ENCODE measurements around the gene HNRNPD.

The HNRNPD gene

DNA sequence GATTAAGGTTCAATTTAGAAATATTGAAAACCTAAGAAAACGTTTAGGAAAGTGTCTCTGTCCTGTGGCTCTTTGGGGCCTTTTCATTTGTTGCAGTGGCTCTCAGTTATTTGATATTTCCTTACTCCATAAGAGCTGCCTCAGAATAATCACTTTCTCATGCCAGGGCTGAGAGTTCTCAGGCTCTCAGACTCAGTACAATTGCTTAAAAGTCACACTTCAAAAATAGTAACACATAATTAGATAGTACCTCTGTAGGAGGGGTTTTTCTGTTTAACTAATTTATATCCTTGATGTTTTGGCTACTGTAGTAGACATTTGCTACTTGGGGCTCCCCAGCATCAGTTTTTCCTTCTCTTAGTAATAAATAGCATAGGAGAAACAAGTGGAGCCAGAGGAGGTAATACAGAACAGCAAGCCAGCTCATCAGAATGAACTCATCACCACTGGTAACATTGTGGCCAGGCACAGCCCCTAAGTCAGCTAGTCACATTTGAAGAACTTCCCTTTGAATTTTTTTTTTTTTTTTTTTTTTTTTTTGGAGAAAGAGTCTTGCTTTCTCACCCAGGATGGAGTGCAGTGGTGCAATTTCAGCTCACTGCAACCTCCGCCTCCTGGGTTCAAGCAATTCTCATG is 8.0 kb upstream of the HNRNPD start:
- Histone ChIP-seq H3K79me1 (replicated peaks; ENCODE audit: low read length, poor library complexity, severe bottlenecking) (peaks cover 21% of the 10 kb centered on the region), H3K23ac (ENCODE audit: low read length in 2 of 2) (no peak overlapping the region), H2BK12ac (ENCODE audit: low read length in 2 of 2) (no peak overlapping the region), H2AFZ (ENCODE audit: low read depth, low read length) (no peak overlapping the region), H4K8ac (ENCODE audit: low read length) (no peak overlapping the region), H4K91ac (ENCODE audit: low read length) (no peak overlapping the region), H3K4me3 (ENCODE audit: insufficient read depth in 1 of 2, low read depth in 1 of 2, low read length in 2 of 2) (no peak overlapping the region), H3K4me1 (ENCODE audit: control insufficient read depth, insufficient read depth, low read depth, low read length) (peaks cover 3% of the 10 kb centered on the region), H3K27me3 (ENCODE audit: control insufficient read depth in 1 of 2, insufficient read depth in 1 of 2, low read length in 2 of 2) (no peaks in the 10 kb centered on the region), H3K4ac (ENCODE audit: low read depth in 1 of 2, low read length in 2 of 2) (no peak overlapping the region), H3K14ac (ENCODE audit: low read length in 2 of 2) (no peak overlapping the region), H3K18ac (ENCODE audit: low read depth in 1 of 2, low read length in 2 of 2) (no peak overlapping the region), H2AK5ac (ENCODE audit: low read length, severe bottlenecking) (no peak overlapping the region), H3K27ac (ENCODE audit: low read length, poor library complexity, severe bottlenecking) (no peak overlapping the region), H2BK5ac (ENCODE audit: low read depth, low read length, poor library complexity, severe bottlenecking) (no peak overlapping the region), H3K9ac (ENCODE audit: low read length) (no peak overlapping the region), H3K9me3 (ENCODE audit: control insufficient read depth, low read length) (no peaks in the 10 kb centered on the region), H3K4me2 (ENCODE audit: low read length, poor library complexity, severe bottlenecking) (no peak overlapping the region), H2BK120ac (ENCODE audit: low read depth, low read length) (no peak overlapping the region), H2BK15ac (ENCODE audit: low read depth, poor library complexity, severe bottlenecking) (no peak overlapping the region), H3K36me3 (ENCODE audit: control insufficient read depth in 1 of 2, insufficient read depth in 2 of 2, low read depth in 1 of 2, low read length in 2 of 2) (peaks cover 4 to 11% of the 10 kb centered on the region in 2 experiments)
- 60% methylated on average over 2 of the region's 2 CpGs for WGBS
- DNase-seq = no peak

DNA sequence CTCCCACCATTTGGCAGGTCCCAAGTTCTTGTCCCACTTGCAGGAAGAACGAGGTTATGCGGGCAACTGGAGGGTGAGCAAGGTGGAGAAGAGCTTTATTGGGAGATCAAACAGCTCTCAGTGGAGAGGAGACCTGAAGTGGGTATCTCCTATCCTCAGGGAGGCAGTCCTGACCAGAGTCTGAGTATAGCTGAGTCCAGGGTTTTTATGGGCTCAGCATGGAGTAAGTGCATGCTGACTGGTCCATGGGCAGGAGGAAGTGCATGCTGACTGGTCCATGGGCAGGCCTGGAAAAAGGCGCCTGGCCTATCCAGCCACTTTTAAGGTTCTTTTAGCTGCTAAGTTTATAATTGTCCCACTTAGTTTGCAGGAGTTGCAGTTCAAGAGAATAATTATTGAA is 7.4 kb upstream of the HNRNPD start:
- no peak overlapping the region for H3K14ac ChIP-seq (ENCODE audit: low read length in 2 of 2)
- no peak overlapping the region for H3K4ac ChIP-seq (ENCODE audit: low read depth in 1 of 2, low read length in 2 of 2)
- H3K9me3 ChIP-seq (ENCODE audit: control insufficient read depth, low read length) = no peaks in the 10 kb centered on the region
- no peak overlapping the region for H2BK120ac ChIP-seq (ENCODE audit: low read depth, low read length)
- H2AFZ ChIP-seq (ENCODE audit: low read depth, low read length) = no peak overlapping the region
- no peak overlapping the region for H2BK5ac ChIP-seq (ENCODE audit: low read depth, low read length, poor library complexity, severe bottlenecking)
- no peak overlapping the region for H3K4me3 ChIP-seq (ENCODE audit: insufficient read depth in 1 of 2, low read depth in 1 of 2, low read length in 2 of 2)
- no peak overlapping the region for H3K23ac ChIP-seq (ENCODE audit: low read length in 2 of 2)
- peaks cover 24% of the 10 kb centered on the region for H3K79me1 ChIP-seq (replicated peaks; ENCODE audit: low read length, poor library complexity, severe bottlenecking)
- no peak overlapping the region for H3K9ac ChIP-seq (ENCODE audit: low read length)
- H3K4me1 ChIP-seq (ENCODE audit: control insufficient read depth, insufficient read depth, low read depth, low read length) = peaks cover 4% of the 10 kb centered on the region
- H2BK12ac ChIP-seq (ENCODE audit: low read length in 2 of 2) = no peak overlapping the region
- DNase-seq = no peak
- H3K27me3 ChIP-seq (ENCODE audit: control insufficient read depth in 1 of 2, insufficient read depth in 1 of 2, low read length in 2 of 2) = no peaks in the 10 kb centered on the region
- no peak overlapping the region for H2BK15ac ChIP-seq (ENCODE audit: low read depth, poor library complexity, severe bottlenecking)
- peaks cover 4 to 11% of the 10 kb centered on the region in 2 experiments for H3K36me3 ChIP-seq (ENCODE audit: control insufficient read depth in 1 of 2, insufficient read depth in 2 of 2, low read depth in 1 of 2, low read length in 2 of 2)
- no peak overlapping the region for H3K27ac ChIP-seq (ENCODE audit: low read length, poor library complexity, severe bottlenecking)
- no peak overlapping the region for H4K91ac ChIP-seq (ENCODE audit: low read length)
- no peak overlapping the region for H2AK5ac ChIP-seq (ENCODE audit: low read length, severe bottlenecking)
- H3K18ac ChIP-seq (ENCODE audit: low read depth in 1 of 2, low read length in 2 of 2) = no peak overlapping the region
- no peak overlapping the region for H3K4me2 ChIP-seq (ENCODE audit: low read length, poor library complexity, severe bottlenecking)
- H4K8ac ChIP-seq (ENCODE audit: low read length) = no peak overlapping the region
- 97% methylated on average over 3 of the region's 3 CpGs for WGBS

DNA sequence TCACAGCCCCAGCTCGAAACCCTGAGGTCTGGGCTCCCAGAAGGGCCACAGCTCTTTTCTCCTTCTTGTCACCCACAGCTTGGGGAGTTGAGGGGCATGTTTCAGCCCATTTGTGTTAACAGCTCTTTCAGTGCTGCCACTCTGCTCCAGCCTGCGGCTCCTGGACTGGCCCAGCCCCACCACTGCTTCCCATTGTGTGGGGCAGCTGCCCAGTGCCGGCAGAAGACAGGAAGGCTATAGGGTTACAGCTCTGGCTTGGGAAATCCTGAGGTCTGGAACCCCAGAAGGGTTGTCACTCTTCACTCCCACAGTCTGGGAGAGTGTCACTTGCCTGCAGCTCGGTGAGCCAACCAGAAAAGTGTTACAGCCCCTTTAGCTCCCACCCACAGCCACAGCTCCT is 7.0 kb upstream of the HNRNPD start:
- Histone ChIP-seq H3K36me3 (ENCODE audit: control insufficient read depth in 1 of 2, insufficient read depth in 2 of 2, low read depth in 1 of 2, low read length in 2 of 2) (peaks cover 4 to 11% of the 10 kb centered on the region in 2 experiments), H2BK12ac (ENCODE audit: low read length in 2 of 2) (no peak overlapping the region), H3K79me1 (replicated peaks; ENCODE audit: low read length, poor library complexity, severe bottlenecking) (peaks cover 25% of the 10 kb centered on the region), H3K23ac (ENCODE audit: low read length in 2 of 2) (no peak overlapping the region), H3K18ac (ENCODE audit: low read depth in 1 of 2, low read length in 2 of 2) (no peak overlapping the region), H3K4me1 (ENCODE audit: control insufficient read depth, insufficient read depth, low read depth, low read length) (peaks cover 5% of the 10 kb centered on the region), H2AK5ac (ENCODE audit: low read length, severe bottlenecking) (no peak overlapping the region), H3K4me2 (ENCODE audit: low read length, poor library complexity, severe bottlenecking) (no peak overlapping the region), H2BK15ac (ENCODE audit: low read depth, poor library complexity, severe bottlenecking) (no peak overlapping the region), H3K4ac (ENCODE audit: low read depth in 1 of 2, low read length in 2 of 2) (no peak overlapping the region), H4K91ac (ENCODE audit: low read length) (no peak overlapping the region), H3K14ac (ENCODE audit: low read length in 2 of 2) (no peak overlapping the region), H3K4me3 (ENCODE audit: insufficient read depth in 1 of 2, low read depth in 1 of 2, low read length in 2 of 2) (no peak overlapping the region), H3K9ac (ENCODE audit: low read length) (no peak overlapping the region), H3K27ac (ENCODE audit: low read length, poor library complexity, severe bottlenecking) (no peak overlapping the region), H2AFZ (ENCODE audit: low read depth, low read length) (no peak overlapping the region), H3K9me3 (ENCODE audit: control insufficient read depth, low read length) (no peaks in the 10 kb centered on the region), H2BK120ac (ENCODE audit: low read depth, low read length) (no peak overlapping the region), H3K27me3 (ENCODE audit: control insufficient read depth in 1 of 2, insufficient read depth in 1 of 2, low read length in 2 of 2) (no peaks in the 10 kb centered on the region), H2BK5ac (ENCODE audit: low read depth, low read length, poor library complexity, severe bottlenecking) (no peak overlapping the region), H4K8ac (ENCODE audit: low read length) (no peak overlapping the region)
- no peak for DNase-seq
- WGBS = 96% methylated on average over 4 of the region's 4 CpGs

DNA sequence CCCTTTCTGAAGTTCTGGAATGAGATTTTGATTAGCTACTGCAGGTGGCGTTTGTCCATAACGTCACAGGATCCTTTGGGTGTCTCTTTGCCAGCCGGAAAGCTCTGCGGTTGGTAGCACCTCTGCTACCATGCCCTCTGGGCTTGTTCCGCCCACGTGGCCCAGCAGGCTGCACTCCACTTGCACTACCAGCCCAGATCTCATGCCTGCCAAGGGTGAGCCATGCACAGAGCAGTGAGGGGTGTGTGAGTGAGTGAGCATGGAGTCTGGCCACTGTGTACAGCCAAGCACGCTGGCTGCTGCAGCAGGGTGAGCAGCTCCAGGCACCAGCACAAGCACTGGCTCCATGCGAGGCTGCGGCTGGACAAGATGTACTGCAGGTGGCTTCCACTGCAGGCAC is 6.6 kb upstream of the HNRNPD start:
- WGBS = 88% methylated on average over 9 of the region's 9 CpGs
- peak overlapping the region in 1 of 2 experiments; percentile 2 for H3K23ac ChIP-seq (ENCODE audit: low read length in 2 of 2)

More for the DNA sequence above, 6.6 kb upstream of the HNRNPD start:
- H3K4ac ChIP-seq (ENCODE audit: low read depth in 1 of 2, low read length in 2 of 2) = no peak overlapping the region
- peak overlapping the region in 1 of 2 experiments; percentile 1 for H3K14ac ChIP-seq (ENCODE audit: low read length in 2 of 2)
- no peak overlapping the region for H3K9ac ChIP-seq (ENCODE audit: low read length)
- no peak overlapping the region for H2BK15ac ChIP-seq (ENCODE audit: low read depth, poor library complexity, severe bottlenecking)
- H2BK5ac ChIP-seq (ENCODE audit: low read depth, low read length, poor library complexity, severe bottlenecking) = no peak overlapping the region
- peak overlapping the region; percentile 34 for H4K91ac ChIP-seq (ENCODE audit: low read length)
- H2AK5ac ChIP-seq (ENCODE audit: low read length, severe bottlenecking) = no peak overlapping the region
- no peaks in the 10 kb centered on the region for H3K27me3 ChIP-seq (ENCODE audit: control insufficient read depth in 1 of 2, insufficient read depth in 1 of 2, low read length in 2 of 2)
- H3K4me2 ChIP-seq (ENCODE audit: low read length, poor library complexity, severe bottlenecking) = no peak overlapping the region
- H3K79me1 ChIP-seq (replicated peaks; ENCODE audit: low read length, poor library complexity, severe bottlenecking) = peaks cover 25% of the 10 kb centered on the region
- H3K9me3 ChIP-seq (ENCODE audit: control insufficient read depth, low read length) = no peaks in the 10 kb centered on the region
- DNase-seq = no peak
- no peak overlapping the region for H2AFZ ChIP-seq (ENCODE audit: low read depth, low read length)
- no peak overlapping the region for H2BK120ac ChIP-seq (ENCODE audit: low read depth, low read length)
- no peak overlapping the region for H2BK12ac ChIP-seq (ENCODE audit: low read length in 2 of 2)
- peaks cover 4 to 11% of the 10 kb centered on the region in 2 experiments for H3K36me3 ChIP-seq (ENCODE audit: control insufficient read depth in 1 of 2, insufficient read depth in 2 of 2, low read depth in 1 of 2, low read length in 2 of 2)
- H4K8ac ChIP-seq (ENCODE audit: low read length) = no peak overlapping the region
- no peak overlapping the region for H3K18ac ChIP-seq (ENCODE audit: low read depth in 1 of 2, low read length in 2 of 2)
- no peak overlapping the region for H3K4me3 ChIP-seq (ENCODE audit: insufficient read depth in 1 of 2, low read depth in 1 of 2, low read length in 2 of 2)
- H3K4me1 ChIP-seq (ENCODE audit: control insufficient read depth, insufficient read depth, low read depth, low read length) = peaks cover 5% of the 10 kb centered on the region
- H3K27ac ChIP-seq (ENCODE audit: low read length, poor library complexity, severe bottlenecking) = no peak overlapping the region
